C4-2B (cell line): Measurements from ENCODE around the gene CCSER1.

Source experiments
- H3K27ac ChIP-seq: fragments of 450-650 bp; 2 replicates; pipeline ENCODE4 v1.5.1; 2017
- ZFX ChIP-seq: fragments of 450-650 bp; IDR thresholded peaks from 2 replicates; pipeline ENCODE4 v1.6.1; 2017
- TF ChIP-seq, protein P1 (sequence below): fragments of 450-650 bp; conservative IDR thresholded peaks from 2 replicates; pipeline ENCODE4 v1.5.1; 2017; ENCODE audit warnings: mild to moderate bottlenecking

CCSER1 gene

DNA sequence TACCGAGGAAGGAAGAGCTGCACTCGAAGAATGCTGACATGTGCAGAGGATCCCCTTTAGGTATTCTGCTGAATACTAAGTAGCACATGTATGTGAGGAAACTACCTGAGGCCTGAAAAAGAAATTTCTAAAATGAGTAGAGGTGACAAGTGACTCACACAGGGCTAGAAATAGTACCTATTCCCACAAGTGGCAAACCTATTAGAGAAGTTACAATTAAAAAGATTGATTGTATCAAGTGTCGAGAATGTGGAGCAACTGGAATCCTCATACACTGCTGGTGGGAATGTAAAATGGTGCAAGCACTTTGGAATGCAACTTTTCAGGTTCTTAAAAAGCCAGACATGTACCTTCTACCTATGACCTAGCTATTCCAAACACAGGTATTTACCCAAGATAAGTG is 47.4 kb downstream of the CCSER1 start:
- H3K27ac ChIP-seq: no peak overlapping the region
- TF ChIP-seq, protein P1, sequence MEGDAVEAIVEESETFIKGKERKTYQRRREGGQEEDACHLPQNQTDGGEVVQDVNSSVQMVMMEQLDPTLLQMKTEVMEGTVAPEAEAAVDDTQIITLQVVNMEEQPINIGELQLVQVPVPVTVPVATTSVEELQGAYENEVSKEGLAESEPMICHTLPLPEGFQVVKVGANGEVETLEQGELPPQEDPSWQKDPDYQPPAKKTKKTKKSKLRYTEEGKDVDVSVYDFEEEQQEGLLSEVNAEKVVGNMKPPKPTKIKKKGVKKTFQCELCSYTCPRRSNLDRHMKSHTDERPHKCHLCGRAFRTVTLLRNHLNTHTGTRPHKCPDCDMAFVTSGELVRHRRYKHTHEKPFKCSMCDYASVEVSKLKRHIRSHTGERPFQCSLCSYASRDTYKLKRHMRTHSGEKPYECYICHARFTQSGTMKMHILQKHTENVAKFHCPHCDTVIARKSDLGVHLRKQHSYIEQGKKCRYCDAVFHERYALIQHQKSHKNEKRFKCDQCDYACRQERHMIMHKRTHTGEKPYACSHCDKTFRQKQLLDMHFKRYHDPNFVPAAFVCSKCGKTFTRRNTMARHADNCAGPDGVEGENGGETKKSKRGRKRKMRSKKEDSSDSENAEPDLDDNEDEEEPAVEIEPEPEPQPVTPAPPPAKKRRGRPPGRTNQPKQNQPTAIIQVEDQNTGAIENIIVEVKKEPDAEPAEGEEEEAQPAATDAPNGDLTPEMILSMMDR: no peak
- TF ChIP-seq ZFX: no peak

- TF ChIP-seq, protein P1: no peak
- TF ChIP-seq ZFX: no peak
- H3K27ac ChIP-seq: no peak overlapping the region
Measured at GRCh38 chr4:90181644-90182043, 54.5 kb downstream of the CCSER1 start.

GRCh38 chr4:90183254-90183653 is 56.1 kb downstream of the CCSER1 start:
- no peak overlapping the region for H3K27ac ChIP-seq
- TF ChIP-seq ZFX: no peak
- TF ChIP-seq, protein P1: no peak

- no peak for TF ChIP-seq ZFX
- TF ChIP-seq, protein P1: no peak
- no peak overlapping the region for H3K27ac ChIP-seq
Measured at GRCh38 chr4:90184560-90184959, 57.4 kb downstream of the CCSER1 start.

- no peak for TF ChIP-seq ZFX
- TF ChIP-seq, protein P1: no peak
- no peak overlapping the region for H3K27ac ChIP-seq
Measured at GRCh38 chr4:90185416-90185815, 58.2 kb downstream of the CCSER1 start.

DNA sequence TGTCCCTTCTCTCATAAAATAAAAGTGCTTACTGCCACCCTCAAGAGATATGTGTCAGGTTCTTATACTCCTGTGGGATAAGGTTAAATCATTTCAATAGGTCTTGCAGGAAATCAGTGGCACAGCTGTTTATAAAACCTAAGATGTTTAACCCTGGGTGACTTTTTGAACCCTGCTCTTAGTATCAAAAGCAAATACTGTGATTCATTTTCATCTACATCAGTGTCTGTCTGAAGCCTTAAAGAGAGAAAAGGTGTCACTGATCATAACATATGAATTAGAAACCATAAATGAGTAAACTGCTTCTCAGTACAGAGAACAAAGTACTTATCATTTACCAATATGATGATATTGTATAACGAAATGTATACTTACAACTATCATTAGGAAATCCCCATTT is 59.0 kb downstream of the CCSER1 start:
- H3K27ac ChIP-seq: no peak overlapping the region
- TF ChIP-seq, protein P1: no peak
- TF ChIP-seq ZFX: no peak

DNA sequence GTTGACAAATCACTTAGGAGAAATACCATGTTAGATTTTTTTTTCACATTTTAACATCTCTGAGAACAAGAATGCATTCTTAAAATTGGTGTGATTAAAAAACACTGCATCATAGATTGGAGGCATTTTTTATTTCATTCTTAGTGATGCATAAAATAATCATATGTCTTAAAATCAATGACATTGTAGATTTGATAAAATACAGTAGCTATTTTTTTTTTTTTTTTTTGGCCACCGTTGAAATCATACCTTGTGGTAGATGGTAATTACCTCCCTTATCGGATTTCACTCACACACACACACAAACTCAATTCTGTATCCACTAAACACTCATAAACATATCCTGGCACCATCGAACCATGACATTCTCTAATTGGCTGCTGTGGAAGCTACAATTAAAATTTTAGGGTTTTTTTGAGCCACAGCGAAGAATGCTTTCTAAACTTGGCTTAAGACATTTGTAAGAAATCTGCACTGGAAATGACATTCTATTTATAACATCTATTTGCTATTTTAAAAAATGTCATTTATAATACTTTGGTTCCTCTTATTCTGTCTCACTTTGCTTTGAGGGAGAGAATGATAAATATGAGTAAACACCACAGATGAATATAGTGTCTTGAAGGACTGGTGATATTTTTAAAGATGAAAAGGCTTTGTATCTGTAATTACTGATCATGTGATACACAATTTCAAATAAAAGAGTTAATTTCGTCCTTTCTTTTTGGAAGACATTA is 60.1 kb downstream of the CCSER1 start:
- no peak for TF ChIP-seq ZFX
- TF ChIP-seq, protein P1: no peak
- H3K27ac ChIP-seq: no peak overlapping the region
